Measurements from ENCODE around the gene NBAS. TPM values are rescaled to one million over a fixed set of nuclear protein-coding genes. Genes with fewer than 3 reads are reported as not detected.
A peak's percentile ranks its signal among the peaks of the same experiment; 100 is the strongest.

Gene NBAS
- total and polyA plus RNA-seq, 2 of the 13 experiments (the other 11 are each of a cell fraction or from before 2014, with no cell fraction given), result 33.6 to 58.7 TPM

- TF ChIP-seq, protein P1, sequence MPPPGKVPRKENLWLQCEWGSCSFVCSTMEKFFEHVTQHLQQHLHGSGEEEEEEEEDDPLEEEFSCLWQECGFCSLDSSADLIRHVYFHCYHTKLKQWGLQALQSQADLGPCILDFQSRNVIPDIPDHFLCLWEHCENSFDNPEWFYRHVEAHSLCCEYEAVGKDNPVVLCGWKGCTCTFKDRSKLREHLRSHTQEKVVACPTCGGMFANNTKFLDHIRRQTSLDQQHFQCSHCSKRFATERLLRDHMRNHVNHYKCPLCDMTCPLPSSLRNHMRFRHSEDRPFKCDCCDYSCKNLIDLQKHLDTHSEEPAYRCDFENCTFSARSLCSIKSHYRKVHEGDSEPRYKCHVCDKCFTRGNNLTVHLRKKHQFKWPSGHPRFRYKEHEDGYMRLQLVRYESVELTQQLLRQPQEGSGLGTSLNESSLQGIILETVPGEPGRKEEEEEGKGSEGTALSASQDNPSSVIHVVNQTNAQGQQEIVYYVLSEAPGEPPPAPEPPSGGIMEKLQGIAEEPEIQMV (CRISPR knock-in tag; IDR thresholded peaks at IDR 0.05; ENCODE audit: low read depth), result no peak
- TF ChIP-seq, protein P2, sequence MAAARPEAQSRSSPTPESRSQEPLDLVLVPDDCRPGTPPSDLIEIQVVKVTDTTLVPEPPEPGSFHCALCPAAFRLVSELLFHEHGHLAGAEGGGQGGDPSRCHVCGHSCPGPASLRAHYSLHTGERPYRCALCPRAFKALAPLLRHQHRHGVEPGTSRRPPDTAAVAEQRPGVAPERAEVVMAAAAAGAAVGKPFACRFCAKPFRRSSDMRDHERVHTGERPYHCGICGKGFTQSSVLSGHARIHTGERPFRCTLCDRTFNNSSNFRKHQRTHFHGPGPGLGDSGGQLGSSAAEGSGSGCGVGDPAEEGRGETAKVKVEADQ (CRISPR knock-in tag; IDR thresholded peaks at IDR 0.05; ENCODE audit: borderline replicate concordance), result no peak
- no peak for TF ChIP-seq POLR2A (IDR thresholded peaks at IDR 0.05; ENCODE audit: insufficient read depth in 1 of 2, low read depth in 2 of 2, low read length in 2 of 2)
- TF ChIP-seq AGO1 (IDR thresholded peaks at IDR 0.05; ENCODE audit: low read depth, low read length, poor library complexity, severe bottlenecking), result no peak
- no peak for TF ChIP-seq KDM1A (CRISPR knock-in tag; IDR thresholded peaks at IDR 0.05)
- TF ChIP-seq CBX2 (IDR thresholded peaks at IDR 0.05; ENCODE audit: low read depth, low read length), result no peak
- no peak for TF ChIP-seq CBX2 (CRISPR knock-in tag; IDR thresholded peaks at IDR 0.05; ENCODE audit: low read depth)
- TF ChIP-seq, protein P3, sequence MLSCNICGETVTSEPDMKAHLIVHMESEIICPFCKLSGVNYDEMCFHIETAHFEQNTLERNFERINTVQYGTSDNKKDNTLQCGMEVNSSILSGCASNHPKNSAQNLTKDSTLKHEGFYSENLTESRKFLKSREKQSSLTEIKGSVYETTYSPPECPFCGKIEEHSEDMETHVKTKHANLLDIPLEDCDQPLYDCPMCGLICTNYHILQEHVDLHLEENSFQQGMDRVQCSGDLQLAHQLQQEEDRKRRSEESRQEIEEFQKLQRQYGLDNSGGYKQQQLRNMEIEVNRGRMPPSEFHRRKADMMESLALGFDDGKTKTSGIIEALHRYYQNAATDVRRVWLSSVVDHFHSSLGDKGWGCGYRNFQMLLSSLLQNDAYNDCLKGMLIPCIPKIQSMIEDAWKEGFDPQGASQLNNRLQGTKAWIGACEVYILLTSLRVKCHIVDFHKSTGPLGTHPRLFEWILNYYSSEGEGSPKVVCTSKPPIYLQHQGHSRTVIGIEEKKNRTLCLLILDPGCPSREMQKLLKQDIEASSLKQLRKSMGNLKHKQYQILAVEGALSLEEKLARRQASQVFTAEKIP (CRISPR knock-in tag; IDR thresholded peaks at IDR 0.05; ENCODE audit: borderline replicate concordance), result no peak
- TF ChIP-seq, protein P4, sequence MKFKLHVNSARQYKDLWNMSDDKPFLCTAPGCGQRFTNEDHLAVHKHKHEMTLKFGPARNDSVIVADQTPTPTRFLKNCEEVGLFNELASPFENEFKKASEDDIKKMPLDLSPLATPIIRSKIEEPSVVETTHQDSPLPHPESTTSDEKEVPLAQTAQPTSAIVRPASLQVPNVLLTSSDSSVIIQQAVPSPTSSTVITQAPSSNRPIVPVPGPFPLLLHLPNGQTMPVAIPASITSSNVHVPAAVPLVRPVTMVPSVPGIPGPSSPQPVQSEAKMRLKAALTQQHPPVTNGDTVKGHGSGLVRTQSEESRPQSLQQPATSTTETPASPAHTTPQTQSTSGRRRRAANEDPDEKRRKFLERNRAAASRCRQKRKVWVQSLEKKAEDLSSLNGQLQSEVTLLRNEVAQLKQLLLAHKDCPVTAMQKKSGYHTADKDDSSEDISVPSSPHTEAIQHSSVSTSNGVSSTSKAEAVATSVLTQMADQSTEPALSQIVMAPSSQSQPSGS (CRISPR knock-in tag; IDR thresholded peaks at IDR 0.05), result no peak
- TF ChIP-seq, protein P5, sequence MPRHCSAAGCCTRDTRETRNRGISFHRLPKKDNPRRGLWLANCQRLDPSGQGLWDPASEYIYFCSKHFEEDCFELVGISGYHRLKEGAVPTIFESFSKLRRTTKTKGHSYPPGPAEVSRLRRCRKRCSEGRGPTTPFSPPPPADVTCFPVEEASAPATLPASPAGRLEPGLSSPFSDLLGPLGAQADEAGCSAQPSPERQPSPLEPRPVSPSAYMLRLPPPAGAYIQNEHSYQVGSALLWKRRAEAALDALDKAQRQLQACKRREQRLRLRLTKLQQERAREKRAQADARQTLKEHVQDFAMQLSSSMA (CRISPR knock-in tag; IDR thresholded peaks at IDR 0.05), result no peak
- no peak for TF ChIP-seq ZNF687 (CRISPR knock-in tag; IDR thresholded peaks at IDR 0.05)
- TF ChIP-seq NFATC3 (CRISPR knock-in tag; IDR thresholded peaks at IDR 0.05), result no peak
- no peak for TF ChIP-seq ASH2L (IDR thresholded peaks at IDR 0.05; ENCODE audit: insufficient read length, low read depth, low read length)
- TF ChIP-seq, protein P6, sequence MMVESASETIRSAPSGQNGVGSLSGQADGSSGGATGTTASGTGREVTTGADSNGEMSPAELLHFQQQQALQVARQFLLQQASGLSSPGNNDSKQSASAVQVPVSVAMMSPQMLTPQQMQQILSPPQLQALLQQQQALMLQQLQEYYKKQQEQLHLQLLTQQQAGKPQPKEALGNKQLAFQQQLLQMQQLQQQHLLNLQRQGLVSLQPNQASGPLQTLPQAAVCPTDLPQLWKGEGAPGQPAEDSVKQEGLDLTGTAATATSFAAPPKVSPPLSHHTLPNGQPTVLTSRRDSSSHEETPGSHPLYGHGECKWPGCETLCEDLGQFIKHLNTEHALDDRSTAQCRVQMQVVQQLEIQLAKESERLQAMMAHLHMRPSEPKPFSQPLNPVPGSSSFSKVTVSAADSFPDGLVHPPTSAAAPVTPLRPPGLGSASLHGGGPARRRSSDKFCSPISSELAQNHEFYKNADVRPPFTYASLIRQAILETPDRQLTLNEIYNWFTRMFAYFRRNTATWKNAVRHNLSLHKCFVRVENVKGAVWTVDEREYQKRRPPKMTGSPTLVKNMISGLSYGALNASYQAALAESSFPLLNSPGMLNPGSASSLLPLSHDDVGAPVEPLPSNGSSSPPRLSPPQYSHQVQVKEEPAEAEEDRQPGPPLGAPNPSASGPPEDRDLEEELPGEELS (CRISPR knock-in tag; IDR thresholded peaks at IDR 0.05), result peak; percentile 56
- no peak for TF ChIP-seq ZNF543 (CRISPR knock-in tag; IDR thresholded peaks at IDR 0.05)
- no peak for TF ChIP-seq HOXA5 (CRISPR knock-in tag; IDR thresholded peaks at IDR 0.05)
- TF ChIP-seq HCFC1 (IDR thresholded peaks at IDR 0.05; ENCODE audit: low read depth, low read length), result no peak
- no peak for TF ChIP-seq ZNF160 (CRISPR knock-in tag; IDR thresholded peaks at IDR 0.05)
Observed at GRCh38 chr2:15174567-15174966, 386.6 kb downstream of the NBAS start (continued).

All from HepG2 (cell line).